GM20000 (cell line): Measurements from ENCODE around the gene SLC24A1.

Source experiments
- DNase-seq: peaks from one replicate; pipeline ENCODE4 v3.0.0; 2012; ENCODE audit warnings: low spot score
- CTCF ChIP-seq: IDR thresholded peaks from 2 replicates; pipeline ENCODE4 v1.5.1; 2012; ENCODE audit warnings: mild to moderate bottlenecking, control low read depth; ENCODE audit errors: extremely low read depth, missing control alignments

SLC24A1 gene

GRCh38 chr15:65619626-65620290 is 2.0 kb upstream of the SLC24A1 start:
- no peak for DNase-seq
- no peak for TF ChIP-seq CTCF

GRCh38 chr15:65620833-65621232 is 905 bp upstream of the SLC24A1 start:
- DNase-seq, result no peak
- TF ChIP-seq CTCF, result no peak

GRCh38 chr15:65623103-65623502 is 1.4 kb downstream of the SLC24A1 start:
- TF ChIP-seq CTCF, result no peak

GRCh38 chr15:65626856-65627255 is 5.1 kb downstream of the SLC24A1 start:
- no peak for DNase-seq
- no peak for TF ChIP-seq CTCF

More at GRCh38 chr15:65623103-65623502, 1.4 kb downstream of the SLC24A1 start:
- no peak for DNase-seq

- no peak for DNase-seq
- no peak for TF ChIP-seq CTCF
These were observed 7.8 kb downstream of the SLC24A1 start for GRCh38 chr15:65629548-65629947.

GRCh38 chr15:65630760-65631159 is 9.0 kb downstream of the SLC24A1 start:
- TF ChIP-seq CTCF, result no peak

GRCh38 chr15:65631503-65631902 is 9.8 kb downstream of the SLC24A1 start:
- DNase-seq, result no peak
- no peak for TF ChIP-seq CTCF

More at GRCh38 chr15:65630760-65631159, 9.0 kb downstream of the SLC24A1 start:
- no peak for DNase-seq
